GM21515 (cell line): ENCODE measurements around the gene WDFY3.

Source experiments
- ATAC-seq: cut with Tn5 transposase; IDR thresholded peaks from one replicate; pipeline ENCODE4 v1.9.1; 2021; ENCODE audit not compliant: unreplicated experiment

Gene WDFY3

DNA sequence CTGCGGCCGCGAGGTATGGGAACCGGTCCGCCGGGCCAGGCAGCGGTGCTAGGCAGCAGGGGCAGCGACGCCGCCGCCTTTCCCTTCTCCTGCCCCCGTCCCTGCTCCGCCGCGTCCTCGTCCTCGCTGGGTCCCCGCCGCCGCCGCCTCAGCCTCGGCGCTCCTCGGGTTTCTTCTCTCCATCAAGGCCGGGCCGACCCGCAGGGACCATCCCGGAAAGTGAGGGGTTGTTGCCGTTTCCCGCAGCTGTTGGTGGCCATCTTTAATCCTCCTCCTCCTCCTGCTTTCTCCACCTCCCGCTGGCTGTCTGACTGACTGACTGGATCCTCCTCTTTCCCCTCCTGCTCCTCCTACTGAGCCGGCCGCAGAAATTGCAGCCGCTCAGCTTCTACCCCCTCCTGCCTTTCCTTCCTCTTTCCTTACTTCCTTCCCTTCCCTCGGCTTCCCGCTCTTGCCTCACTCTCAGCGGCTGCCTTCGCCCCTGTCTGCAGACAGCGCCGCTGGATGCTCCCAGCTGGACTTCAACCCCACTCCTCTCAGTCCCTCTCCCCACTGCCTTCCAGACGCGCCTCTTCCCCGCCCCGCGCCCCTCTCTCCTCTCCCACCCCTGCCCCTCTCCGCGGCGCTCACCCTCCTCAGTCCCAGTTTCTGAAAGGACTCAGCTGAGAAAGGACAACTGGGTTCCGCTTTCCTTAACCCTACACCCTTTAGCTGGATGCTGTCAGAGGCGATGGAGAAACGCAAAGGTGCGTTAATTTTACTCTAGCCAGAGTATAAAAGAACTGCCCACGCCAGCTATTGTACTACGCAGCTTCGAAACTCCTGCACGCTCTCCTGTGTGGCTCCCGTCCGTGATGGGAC, at the start of gene WDFY3:
Gene WDFY3, minus strand, starts transcription at position 309 of the 861 bp plus-strand sequence. CDS start 106,099 bp downstream, outside the sequence.
- no peak for ATAC-seq

- ATAC-seq = no peak
Measured at GRCh38 chr4:85005865-85006377, 39.4 kb upstream of the WDFY3 start.

GRCh38 chr4:85000343-85000742, 33.9 kb upstream of the WDFY3 start:
- ATAC-seq = no peak

- no peak for ATAC-seq
Measured at GRCh38 chr4:84995386-84995785, 28.9 kb upstream of the WDFY3 start.

DNA sequence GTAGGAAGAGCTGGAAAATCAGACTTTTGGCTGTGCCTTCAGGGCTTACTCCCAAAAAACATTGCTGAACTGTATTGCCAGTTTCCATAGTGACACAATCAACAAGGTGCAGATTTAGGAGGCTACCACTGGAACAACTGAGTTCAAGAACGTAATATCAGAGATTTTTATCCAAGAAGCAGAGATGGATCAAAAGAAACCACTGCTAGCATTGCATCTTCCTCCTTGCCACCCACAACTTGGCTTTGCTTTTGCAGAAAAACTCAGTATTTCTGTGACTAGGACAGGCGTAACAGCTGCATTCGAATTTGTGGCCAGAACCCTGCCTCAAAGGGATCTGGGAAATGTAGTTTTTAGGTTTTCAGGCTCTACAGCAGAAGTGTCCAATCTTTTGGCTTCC, 27.8 kb upstream of the WDFY3 start:
- ATAC-seq = no peak

- no peak for ATAC-seq
Measured at GRCh38 chr4:84985952-84986351, 19.5 kb upstream of the WDFY3 start.

- ATAC-seq = no peak
Measured at GRCh38 chr4:84977396-84977795, 10.9 kb upstream of the WDFY3 start.

DNA sequence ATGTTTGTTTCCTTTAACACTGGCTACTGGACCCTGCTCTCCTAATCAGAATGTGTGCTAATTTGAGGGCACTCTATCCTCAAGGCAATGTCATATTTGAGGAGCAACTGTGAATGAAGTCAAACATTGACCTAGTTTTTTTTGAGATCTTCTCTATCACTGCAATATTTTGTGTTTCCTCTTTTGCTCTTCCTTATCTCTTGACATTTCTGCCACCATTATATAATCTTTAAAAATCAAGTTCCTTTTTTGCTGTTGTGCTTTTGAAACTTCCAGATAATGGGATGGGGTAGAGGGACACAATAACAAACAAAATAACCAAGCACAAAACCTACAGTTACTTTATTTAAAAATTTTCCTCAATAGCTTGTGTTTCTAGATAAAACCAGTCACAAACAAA, 7.4 kb upstream of the WDFY3 start:
- no peak for ATAC-seq

GRCh38 chr4:84971319-84971932, 4.9 kb upstream of the WDFY3 start:
- ATAC-seq = no peak

DNA sequence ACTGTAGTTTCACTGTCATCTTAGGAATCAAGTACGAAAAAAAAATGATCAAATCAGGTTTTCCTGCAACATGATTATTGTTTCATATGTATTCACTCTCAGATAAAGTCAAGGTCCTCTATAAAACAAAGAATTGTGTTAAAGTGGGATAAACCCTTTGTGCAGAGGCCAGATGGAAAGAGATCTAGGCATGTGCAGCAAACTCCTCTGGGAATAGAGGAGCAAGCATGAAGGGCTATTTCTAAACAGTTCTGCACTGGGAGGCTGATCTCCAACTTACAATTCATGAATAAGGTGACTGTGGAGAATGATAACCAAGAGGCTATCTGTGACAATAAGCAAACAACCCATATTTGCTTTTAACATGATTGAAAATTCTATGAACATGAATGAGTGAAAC, 2.4 kb upstream of the WDFY3 start:
- ATAC-seq = no peak

DNA sequence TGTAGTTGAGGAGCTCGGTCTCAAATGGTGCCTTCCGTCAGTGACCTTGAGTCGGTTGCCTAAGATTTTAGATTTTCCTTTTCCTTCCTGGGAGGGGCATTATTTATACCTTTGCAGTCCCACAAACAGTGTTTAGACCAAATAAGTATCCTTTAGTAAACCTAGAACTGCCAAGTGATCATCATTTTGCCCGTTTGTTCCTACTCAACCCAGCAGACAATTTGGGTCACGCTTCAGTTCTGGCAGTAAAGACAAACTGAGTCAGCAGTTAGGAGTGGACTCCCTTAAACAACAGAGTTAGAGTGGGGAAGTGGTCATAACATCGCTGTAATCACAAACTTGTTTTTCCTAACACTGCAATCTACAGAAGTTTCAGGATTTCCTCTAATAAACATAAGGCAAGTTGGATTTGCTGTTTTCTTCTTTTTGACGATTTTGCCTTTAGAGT, 777 bp upstream of the WDFY3 start:
- ATAC-seq = no peak

DNA sequence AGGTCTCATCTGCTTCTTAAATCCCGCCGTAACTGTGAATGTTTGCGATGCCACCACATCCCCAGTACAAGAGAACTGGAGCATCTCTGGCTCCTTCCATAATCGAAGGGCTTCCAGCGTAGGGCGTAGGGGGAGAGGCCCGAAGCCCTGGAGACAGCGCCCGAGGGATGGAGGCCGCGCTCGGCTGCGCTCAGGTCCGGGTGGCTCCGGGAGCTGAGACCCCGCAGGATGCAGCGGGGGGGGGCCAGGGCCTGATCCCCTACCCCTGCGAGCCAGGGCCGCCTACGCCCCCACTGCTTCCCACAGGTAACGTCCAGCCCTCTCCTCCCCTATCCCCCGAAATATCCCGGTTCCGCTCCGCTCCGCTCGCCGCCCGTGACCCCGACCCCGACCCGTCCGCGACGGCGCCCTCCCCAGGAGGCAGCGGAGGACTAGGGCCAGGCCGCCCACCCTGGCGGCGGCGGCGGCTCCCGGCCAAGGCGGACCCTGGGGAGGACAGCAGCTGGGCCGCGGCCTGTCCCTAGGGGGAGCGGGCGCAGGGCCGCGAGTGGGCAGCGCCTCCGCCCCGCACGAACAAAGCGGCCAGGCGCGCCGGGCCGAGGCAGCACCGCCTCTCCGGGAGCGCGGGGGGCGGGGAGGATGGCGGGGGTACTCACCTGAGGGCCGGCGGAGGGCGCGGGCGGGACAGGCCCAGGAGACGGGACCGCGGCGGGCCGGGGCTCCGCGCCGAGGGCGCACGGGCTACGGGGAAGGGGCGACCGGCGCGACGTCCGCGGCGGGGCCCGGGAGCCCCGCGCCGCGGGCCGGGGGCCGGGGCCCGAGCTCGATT, 723 bp downstream of the WDFY3 start:
- no peak for ATAC-seq

- no peak for ATAC-seq
Measured at GRCh38 chr4:84964995-84965552, 1.4 kb downstream of the WDFY3 start.

- ATAC-seq = no peak
Measured at GRCh38 chr4:84962102-84962501, 4.4 kb downstream of the WDFY3 start.

- ATAC-seq = no peak
Measured at GRCh38 chr4:84958434-84958833, 8.1 kb downstream of the WDFY3 start.

GRCh38 chr4:84957514-84958420, 8.7 kb downstream of the WDFY3 start:
- no peak for ATAC-seq

DNA sequence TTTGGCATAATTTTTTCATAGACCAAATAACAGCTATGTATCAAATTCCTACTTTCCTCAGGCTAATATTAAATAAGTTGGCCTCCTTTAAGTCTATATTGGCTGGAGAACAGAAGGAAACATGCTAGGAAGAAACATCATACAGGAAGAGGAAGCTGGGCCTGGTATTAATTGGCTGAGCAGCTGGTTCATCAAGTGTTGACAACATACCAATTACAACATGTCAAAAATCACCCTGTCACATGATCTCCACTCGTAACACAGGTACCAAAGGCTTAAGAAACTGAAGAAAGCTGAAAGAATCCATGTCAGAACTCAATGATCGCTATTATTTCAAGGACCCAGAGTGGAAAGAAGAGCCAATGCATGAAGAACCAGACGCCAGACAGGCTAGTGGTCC, 10.5 kb downstream of the WDFY3 start:
- ATAC-seq = no peak

DNA sequence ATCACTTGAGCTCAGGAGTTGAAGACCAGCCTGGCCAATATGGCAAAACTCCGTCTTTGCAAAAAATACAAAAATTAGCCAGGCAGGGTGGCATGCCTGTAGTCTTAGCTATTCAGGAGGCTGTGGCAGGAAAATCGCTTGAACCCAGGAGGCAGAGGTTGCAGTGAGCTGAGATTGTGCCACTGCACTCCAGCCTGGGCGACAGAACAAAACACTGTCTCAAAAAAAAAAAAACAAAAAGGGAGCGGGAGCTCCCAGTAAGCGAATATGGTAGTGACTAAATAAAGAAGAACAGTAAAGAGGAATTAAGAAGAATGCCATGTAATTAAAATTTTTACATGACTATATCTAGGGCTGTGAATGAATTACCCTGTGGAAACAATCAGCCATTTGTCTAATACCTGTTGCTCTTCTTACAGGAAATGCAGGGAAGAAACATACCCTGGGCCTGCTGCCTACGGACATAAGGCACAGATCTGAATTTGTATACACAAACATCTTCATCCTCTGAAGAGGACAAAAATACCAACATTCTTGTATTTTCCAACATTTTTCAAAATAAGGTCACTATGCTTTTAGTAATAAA, 11.4 kb downstream of the WDFY3 start:
- no peak for ATAC-seq

- no peak for ATAC-seq
Measured at GRCh38 chr4:84952776-84953175, 13.7 kb downstream of the WDFY3 start.

GRCh38 chr4:84952004-84952403, 14.5 kb downstream of the WDFY3 start:
- no peak for ATAC-seq
